GM19467 (cell line): Measurements from ENCODE around the gene HINT2.

ENCODE experiments used
- ATAC-seq: cut with Tn5 transposase; IDR thresholded peaks from one replicate; pipeline ENCODE4 v1.9.1; 2021; ENCODE audit warnings: mild to moderate bottlenecking, moderate library complexity; ENCODE audit not compliant: unreplicated experiment

The HINT2 gene

GRCh38 chr9:35781066-35781465, 33.8 kb downstream of the HINT2 start:
- ATAC-seq, result no peak

DNA sequence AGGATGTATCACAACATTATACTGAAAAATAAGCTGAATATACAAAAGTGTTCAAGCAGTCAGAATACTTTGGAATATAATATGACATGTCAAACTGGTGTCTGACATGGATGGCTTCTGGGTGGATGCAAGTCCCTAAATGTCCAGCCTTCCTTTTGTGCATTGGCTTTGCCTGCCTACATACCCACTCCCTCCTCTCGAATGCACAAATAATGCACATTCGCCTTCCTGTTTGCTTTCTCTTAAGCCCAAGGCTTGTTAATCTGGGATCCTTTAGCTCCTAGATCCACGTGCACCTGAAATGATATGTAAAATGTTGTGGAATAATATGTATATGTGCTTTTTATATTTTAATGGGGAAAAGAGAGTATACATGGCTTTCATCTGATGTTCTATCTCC, 36.3 kb downstream of the HINT2 start:
- ATAC-seq, result no peak

GRCh38 chr9:35776018-35776417, 38.8 kb downstream of the HINT2 start:
- ATAC-seq, result no peak

GRCh38 chr9:35774907-35775635, 39.8 kb downstream of the HINT2 start:
- no peak for ATAC-seq

- ATAC-seq, result no peak
Measured at GRCh38 chr9:35771943-35772342, 42.9 kb downstream of the HINT2 start.

GRCh38 chr9:35771534-35771933, 43.3 kb downstream of the HINT2 start:
- ATAC-seq, result no peak

DNA sequence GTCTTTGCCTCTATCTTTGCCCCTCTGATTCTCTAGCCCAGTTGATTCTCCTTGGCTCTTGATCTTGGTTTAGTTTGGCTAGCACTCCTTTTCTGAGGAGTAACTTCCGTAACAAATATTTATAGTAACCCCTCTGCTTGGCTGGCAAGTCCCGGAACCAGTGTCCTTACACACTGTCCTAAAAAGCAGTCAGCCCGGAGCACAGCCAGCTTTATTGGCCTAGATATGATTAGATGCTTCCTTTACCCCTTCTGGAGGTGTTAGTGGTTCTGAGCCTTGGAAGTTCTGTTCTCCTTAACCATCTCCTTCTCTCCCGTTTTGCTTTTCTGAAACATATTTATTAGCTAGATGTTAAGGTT, 43.8 kb downstream of the HINT2 start:
- ATAC-seq, result no peak

DNA sequence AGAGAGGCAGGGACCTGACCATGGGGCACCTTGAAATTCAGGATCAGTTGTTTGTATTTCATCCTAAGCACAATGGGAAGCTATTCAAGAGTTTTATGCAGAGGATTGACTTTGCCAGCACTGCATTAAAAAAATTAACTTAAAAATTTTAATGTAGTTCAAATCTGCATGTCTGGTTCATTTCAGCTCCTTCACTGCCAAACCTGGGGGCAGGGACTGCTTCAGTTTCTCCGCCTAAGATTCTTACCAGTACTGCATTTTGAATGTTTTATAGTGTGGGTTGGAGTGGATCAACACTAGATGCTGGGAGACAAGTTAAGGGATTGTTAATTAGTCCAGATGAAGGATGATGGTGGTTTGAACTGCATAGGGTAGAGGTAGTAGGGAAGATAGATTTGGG, 45.1 kb downstream of the HINT2 start:
- ATAC-seq, result no peak

GRCh38 chr9:35767458-35767857, 47.4 kb downstream of the HINT2 start:
- no peak for ATAC-seq

- no peak for ATAC-seq
Measured at GRCh38 chr9:35766997-35767396, 47.8 kb downstream of the HINT2 start.

DNA sequence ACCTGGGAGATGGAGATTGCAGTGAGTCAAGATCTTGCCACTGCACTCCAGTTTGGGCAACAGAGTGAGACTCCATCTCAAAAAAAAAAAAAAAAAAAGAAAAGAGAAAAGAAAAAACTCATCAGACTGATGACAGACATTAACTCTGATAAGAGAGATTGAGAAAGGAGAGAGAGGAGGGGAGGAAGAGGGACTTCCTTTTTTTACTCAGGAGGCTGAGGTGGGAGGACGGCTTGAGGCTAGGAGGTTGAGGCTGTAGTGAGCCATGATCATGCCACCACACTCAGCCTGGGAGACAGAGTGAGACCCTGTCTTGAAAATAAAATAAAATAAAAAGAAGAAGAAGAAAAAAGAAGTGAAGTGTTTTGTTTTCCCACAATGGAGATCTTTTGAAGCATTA, 51.0 kb downstream of the HINT2 start:
- ATAC-seq, result no peak

DNA sequence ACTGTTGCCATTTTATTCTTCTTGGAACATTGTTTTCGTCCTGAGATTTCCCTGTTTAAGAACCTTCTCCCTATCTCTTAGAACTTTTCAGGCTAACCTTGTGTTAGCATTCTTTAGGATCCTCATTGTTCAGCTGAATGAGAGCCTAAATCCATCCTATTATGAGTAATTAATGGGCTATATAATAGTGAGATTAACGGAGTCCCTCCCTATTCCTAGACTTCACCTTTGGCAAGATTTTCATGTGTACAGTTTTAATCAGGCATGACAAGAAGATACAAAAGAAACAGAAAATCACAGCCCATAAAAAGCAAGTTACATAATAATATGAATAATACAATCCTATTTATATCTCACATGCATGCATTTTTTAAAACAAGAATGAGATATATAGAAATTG, 51.7 kb downstream of the HINT2 start:
- no peak for ATAC-seq
